ENCODE measurements around the gene USP31.
"Not testable (repeated sequence)": the region's sequence is repeated elsewhere in the genome, so short reads cannot be mapped to it uniquely, and the experiment has no call there.

USP31 gene

DNA sequence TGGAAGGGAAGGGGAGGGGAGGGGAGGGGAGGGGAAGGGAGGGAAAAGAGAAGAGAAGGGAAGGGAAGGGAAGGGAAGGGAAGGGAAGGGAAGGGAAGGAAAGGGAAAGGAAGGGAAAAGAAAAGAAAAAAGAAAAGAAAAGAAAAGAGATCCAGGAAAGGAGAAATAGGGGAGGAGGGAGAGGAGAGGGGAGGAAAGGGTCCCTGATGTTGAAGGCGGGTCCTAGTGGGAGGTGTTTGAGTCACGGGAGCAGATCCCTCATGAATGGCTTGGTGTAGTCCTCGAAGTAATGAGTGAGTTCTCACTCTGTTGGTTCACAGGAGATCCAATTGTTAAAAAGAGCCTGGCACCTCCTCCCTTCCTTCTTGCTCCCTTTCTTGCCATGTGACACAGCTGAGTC lies 6.9 kb upstream of the USP31 start:
- no peak for DNase-seq (ENCODE audit: low spot score)

DNA sequence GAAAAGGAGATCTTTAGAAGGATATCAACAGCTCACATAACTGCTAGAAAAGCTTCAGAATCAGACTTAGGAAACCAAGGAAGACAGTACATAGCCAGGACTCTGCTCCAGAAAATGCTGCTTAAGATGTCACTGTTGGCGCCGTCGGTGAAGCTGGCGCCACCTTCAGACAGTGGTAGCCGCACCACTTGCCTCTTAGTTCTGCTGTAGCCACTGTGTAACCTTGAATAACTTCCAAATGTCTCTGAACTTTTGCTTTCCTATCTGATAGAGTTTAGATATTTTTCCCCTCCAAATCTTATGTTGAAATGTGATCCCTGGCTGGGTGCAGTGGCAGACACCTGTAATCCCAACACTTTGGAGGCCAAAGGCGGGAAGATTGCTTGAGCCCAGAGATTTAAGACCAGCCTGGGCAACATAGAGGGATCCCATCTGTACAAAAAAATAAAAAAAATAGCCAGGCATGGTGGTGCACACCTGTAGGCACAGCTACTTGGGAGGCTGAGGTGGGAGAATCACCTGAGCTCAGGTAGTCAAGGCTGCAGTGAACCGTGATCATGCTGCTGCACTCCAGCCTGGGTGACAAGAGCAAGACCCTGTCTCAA lies 6.3 kb upstream of the USP31 start:
- no peak for DNase-seq (ENCODE audit: low spot score)

DNA sequence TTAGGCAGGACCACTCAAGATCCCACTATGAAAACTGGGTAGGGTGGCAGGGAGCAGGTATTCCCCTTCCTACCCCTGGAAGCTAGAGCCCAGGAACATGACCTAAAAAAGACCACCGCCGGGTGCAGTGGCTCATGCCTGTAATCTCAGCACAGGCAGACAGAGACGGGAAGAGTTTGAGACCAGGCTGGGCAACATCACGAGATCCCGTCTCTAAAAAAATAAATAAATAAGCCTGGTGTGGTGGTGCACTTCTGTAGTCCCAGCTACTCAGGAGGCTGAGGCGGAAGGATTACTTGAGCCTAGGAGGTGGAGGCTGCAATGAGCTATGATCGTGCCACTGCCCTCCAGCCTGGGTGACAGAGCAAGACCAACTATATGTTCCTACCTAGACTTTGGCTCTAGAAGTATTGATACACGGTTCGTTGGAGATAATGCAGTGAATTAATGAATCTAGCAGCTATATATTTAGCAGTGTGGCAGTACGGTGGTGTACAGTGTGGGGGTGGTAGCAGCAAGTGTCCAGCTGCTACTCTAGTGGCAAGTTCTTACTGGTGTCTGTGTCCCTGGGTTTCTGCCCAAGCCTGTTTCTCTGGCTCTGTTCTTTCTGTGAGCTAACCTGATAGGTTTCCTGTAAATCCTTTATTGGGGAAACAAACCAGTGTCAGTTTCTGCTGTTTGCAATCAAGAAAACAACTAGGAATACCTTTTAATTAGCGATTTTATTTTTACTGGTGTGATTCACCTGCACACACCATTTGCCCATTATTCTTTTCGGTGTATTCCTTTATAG lies 3.3 kb upstream of the USP31 start:
- DNase-seq (ENCODE audit: low spot score): no peak

DNA sequence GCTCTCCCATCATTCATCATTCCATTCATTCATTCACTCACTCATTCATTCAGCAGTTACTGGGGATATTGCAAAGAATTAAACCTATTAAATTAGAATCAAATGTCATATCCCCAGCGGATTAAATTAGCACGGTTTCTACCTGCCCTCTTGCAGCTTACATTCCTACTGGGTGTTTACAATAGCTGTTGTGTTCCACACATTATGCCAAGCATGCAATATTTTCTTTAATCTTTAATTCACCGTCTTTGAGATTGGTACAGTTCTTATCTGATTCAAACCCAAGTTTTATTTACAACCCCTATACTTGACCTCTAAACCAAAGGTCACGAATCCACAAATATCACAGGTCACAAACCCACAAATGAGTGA lies 727 bp upstream of the USP31 start:
- no peak for DNase-seq (ENCODE audit: low spot score)

DNA sequence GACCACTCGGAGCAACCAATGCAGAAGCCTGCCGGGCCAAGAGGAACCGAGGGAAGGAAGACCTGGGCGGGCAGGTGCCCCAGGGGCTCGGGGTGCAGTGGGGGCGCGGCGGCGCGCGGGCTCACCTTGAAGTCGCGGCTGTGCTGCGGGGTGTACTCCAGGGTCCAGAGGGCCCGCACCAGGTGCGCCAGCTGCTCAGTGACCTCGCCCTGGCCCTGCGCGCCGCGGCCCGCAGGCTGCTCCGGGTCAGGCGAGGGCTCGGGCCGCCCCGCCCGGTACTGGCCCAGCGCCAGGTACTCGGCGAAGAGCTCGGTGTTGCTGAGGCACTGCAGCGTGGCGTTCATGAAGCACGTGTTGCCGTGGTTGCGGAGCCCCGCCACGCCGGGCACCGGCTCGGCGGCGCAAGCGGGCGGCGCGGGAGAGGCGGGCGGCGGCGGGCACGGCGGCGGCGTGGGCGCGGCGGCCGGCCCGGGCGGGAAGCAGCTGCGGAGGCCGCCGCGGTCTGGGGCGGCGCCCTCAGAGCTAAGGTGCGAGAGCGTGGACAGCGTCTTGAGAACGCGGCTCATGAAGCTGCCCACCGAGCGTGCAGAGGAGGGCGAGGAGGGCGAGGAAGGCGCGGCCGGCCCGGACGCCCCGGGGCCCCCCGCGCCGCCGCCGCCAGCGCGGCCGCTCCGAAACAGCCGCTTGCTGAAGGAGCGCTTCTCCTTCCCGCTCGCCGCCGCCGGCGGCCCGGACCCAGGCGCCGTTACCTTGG lies 562 bp downstream of the USP31 start:
- DNase-seq (ENCODE audit: low spot score): peak; percentile 79

DNA sequence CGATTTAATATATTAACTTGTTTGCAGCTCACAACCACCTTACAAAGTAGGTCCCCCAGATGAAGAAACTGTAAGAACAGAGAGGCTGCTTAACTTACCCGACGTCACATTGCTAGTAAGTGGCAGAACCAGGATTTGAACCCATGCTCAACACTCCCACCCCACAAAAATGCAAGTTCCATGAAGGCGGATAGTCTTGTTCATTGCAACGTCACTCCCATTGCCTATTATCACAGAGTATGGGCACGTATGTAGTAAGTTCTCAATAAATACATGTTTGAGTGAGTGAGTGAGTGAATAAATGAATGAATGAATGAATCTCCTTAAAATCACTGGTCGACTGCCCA lies 1.1 kb downstream of the USP31 start:
- no peak for DNase-seq (ENCODE audit: low spot score)

DNA sequence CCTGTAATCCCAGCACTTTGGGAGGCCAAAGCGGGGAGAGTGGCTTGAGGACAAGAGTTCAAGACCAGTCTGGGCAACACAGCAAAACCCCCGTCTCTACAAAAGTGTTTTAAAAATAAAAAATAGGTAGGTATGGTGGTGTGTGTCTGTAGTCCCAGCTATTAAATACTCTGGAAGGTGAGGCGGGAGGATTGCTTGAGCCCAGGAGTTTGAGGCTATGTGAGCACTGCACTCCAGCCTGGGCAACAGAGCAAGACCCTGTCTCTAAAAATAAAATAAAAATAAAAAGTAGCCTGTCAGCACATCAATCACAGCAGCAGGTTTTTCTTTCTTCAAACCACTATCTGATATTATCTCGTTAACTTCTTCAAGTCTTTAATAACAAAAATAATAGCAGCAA lies 1.6 kb downstream of the USP31 start:
- DNase-seq (ENCODE audit: low spot score): no peak

DNA sequence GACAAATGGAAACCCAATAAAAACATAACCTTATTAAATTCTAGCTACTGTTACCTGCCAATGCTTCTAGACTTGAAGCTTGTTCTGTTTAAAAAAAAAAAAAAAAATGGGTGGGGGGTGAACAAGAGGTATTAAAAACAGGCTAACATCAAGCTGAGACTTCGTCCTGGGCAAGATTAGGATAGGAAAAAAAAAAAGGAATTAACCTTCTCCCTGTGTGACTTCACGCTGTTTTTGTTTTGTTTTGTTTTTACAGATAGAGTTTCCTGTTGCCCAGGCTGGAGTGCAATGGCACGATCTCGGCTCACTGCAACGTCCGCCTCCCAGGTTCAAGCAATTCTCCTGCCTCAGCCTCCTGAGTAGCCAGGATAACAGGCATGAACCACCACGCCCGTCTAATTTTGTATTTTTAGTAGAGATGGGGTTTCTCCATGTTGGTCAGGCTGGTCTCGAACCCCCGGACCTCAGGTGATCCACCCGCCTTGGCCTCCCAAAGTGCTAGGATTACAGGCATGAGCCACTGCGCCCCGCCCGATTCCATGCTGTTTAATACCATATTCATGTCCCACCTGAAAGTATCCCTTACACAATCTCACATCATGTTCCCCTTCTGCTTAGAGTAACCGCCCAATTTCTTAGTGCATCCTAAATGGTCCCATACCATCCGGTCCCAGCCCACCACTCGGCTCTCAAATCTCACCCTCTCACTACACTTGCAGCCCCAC lies 2.2 kb downstream of the USP31 start:
- no peak for DNase-seq (ENCODE audit: low spot score)

DNA sequence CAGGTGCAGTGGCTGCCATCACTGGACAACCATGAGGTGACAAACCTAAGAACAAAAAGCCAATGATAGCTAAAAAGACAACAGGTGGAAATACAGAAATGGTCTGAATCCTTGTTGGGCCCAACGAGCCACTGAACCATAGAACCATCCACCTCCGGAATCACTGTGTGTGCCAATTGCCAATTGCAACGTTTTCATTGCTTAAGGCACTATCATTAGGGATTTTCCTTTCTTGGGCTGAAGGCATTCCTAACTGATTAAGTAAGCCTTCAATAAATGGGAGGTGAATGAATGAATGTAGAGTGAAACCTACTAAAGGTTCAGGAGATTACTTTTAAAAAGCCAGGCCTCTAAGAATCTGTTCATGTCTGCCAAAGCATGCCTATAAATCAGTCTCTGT lies 3.6 kb downstream of the USP31 start:
- DNase-seq (ENCODE audit: low spot score): no peak

DNA sequence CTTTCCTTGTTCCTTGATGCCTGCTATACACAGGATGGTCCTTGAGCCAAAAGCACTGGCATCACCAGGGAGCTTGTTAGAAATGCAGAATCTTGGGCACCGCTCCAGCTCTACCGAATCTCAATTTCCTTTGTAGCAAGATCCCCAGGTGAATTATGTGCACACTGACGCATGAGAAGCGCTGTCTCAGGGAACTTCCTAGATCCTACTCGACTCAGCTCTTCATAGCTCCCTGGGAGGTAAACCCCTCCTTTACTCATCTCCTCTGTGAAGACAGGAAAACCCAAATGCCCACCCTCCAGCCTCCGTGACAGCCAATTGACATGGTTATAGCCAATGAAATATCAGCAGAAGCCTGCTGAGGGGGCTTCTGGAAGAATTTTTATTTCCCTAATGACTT lies 4.1 kb downstream of the USP31 start:
- no peak for DNase-seq (ENCODE audit: low spot score)

DNA sequence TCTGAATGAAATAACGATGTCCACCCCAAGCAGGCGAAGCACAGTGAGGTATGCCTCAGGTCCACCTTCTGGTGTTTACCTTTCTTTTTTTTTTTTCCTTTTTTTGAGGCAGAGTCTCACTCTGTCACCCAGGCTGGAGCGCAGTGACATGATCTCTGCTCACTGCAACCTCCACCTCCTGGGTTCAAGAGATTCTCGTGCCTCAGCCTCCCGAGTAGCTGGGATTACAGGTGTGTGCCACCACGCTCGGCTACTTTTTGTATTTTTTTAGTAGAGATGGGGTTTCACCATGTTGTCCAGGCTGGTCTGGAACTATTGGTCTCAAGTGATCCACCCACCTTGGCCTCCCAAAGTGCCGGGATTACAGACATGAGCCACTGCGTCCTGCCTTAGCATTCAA lies 4.9 kb downstream of the USP31 start:
- not testable (repeated sequence) for DNase-seq (ENCODE audit: low spot score)

DNA sequence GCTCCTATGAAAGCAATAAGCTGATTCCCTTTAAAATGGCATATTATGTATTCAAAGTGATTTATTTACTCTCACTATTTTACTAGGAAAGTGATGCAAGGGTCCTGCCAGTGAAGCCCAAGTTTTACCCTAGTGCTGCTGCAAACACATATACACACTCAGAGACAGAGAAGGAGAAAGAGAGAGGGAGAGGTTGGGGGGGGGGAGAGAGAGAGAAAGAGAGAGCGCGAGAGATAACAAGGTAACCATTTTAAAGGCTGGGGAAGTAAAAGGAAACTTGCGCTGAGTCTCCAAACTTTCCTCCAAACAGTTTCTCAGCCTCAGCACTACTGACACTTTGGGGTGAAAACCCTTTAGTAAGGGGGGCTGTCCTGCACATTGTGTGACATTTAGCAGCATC lies 5.9 kb downstream of the USP31 start:
- no peak for DNase-seq (ENCODE audit: low spot score)

DNA sequence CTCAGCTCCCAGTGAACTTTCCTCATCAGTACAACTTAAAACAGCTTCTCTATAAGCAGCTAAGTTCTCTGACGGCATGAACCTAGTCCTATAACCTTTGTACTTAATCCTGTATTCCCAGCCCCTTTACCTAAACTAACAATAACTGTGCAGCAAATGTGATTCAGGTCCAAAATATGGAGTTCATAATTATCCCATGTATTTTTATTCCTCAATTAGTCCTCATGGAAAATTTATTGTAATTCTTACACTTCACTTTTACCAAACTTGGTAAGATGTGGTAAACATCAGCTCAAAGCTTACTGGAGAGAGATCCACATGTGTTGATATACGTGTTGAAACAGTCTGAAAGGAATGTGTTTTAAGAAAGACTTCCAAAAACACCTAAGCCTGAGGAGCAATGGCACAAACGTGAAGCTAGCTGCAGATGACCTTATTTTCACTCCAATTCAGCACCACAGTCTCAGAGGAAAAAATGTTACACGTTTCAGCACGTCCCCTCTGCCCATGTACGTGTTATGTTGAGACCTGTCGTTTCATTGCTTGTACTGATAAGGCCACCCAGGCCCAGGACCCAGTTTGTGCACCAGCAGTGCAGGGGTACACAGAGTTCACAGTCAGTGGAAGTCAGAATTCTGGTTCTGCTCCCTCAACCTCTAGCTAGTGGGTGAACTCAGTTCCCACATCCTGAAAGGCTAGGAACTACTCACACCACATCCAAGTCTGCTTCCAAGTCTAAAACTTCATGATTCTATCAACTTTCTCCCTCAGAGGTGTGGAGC lies 7.1 kb downstream of the USP31 start:
- DNase-seq (ENCODE audit: low spot score): no peak

DNA sequence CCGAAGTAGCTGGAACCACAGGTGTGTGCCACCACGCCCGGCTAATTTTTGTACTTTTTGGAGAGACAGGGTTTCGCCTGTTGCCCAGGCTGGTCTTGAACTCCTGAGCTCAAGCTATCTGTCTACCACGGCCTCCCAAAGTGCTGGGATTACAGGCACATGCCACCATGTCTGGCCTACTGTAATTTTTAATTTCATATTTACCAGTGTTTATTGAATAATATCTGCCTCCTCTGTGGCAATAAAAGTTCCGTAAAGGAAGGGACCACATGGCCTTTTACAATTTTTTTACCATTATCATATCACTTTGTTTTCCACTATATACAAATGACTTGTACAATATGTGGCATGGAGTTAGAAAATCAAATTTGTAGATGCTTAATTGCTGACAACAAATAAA lies 7.8 kb downstream of the USP31 start:
- DNase-seq (ENCODE audit: low spot score): no peak

DNA sequence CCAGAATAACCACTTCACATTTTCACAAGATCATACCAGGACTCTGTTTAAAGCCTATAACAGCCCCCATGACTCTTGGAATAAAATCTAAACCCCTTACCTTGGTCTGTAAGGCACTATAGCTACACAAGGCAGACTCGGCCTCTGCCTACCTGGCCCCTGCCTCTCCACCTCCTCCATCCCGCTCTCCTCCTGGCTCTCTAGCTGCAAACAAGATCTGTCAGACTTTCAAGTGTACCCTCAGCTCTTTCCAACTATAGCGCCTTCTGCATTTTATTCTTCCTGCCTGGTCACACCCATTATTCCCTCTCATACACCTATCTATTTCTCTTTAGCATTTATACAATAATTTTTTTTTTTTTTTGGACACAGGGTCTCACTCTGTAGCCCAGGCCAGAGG lies 8.2 kb downstream of the USP31 start:
- DNase-seq (ENCODE audit: low spot score): no peak

DNA sequence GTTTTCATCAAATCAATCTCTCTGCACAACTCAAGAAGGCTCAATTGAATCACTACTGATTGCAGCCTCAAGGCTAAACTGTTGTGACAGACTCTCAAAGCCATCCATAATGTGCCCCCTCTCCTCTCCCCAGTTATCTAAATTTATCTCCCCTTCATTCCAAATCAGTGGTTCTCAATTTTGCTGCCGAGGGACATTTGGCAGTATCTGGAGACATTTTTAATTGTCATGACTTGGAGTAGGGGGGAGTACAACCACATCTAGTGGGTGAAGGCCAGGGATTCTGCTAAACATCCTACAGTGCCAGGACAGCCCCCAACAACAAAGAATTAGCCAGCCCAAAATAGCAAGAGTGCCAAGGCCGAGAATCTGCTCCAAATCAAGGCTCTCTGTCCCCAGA lies 9.1 kb downstream of the USP31 start:
- DNase-seq (ENCODE audit: low spot score): no peak

DNA sequence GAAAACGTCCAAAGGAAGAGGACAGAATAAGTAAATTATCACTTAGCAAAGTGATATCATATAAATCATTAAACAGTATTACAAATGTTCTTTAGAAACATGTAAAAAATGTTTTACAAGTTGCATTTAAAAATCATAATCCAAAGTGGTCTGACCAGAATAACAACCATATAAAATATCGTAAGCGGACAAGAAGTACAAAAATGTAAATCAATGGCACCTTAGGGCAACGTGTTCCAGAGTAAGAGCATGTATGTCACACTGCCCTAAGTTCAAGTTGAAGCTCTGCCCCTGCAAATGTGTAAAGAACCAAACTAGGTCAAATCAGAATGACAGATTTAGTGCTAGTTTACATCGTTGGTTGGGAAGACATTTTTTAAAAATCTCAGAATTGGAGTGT lies 11.4 kb downstream of the USP31 start:
- DNase-seq (ENCODE audit: low spot score): no peak

DNA sequence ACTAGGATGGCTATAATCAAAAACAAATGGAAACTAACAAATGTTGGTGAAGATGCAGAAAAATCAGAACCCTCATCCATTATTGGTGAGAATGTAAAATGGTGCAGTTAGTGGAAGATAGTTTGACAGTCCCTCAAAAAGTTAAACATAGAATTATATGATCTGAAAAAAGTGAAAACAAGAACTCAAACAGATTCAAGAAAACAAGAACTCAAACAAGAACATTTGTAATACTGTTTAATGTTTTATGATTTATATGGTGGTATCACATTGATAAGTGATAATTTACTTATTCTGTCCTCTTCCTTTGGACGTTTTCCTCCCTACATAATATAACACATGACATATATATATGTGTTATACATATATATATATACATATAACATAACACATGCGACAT lies 12.0 kb downstream of the USP31 start:
- DNase-seq (ENCODE audit: low spot score): no peak

DNA sequence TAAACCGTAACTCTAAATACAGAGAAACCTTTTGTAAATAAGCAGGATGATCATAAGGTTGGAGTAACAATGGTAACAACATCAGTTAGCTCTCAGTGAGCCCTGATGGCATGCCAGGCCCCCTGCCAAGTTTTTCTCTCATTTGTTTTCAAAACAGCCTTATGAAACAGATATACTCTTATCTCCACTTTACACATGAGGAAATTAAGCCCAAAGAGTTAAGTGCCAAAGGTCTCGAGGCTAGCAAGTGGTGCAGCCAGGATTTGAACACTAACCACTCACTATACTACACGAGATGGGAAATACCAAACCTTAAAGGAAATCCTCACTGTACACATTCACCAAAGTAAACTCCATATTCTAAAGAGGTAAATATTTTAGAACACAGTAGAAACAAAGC lies 15.0 kb downstream of the USP31 start:
- DNase-seq (ENCODE audit: low spot score): no peak

DNA sequence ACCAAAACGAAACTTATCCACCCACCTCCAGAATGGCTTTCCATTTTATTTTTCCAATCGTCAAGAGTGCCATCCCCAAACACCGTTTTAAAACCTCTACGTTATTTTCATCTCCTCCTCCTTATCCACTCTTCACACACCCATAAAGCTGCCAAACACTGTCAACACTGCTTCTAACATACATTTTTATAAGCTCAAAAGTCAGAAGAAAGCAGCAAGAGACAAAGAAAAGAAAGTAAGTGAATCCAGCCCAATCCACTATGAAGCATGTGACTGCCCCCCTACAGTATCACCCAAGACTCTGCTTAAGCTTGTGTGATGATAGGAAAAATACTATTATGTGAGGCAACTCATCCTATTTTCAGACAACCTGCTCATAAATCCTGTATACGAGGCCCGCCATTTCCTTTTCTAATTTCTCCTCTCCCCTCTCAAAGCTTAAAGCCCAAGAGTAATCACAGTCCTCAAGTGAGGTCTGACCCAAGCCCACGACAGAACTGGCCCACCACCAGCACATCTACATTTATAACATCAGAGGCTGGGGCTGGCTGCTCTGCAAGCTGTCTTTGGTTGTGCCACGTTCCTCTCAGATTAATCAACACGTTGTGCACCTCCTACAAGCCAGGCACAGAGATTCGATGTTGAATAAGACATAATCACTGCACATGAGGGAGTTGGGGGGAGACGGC lies 16.3 kb downstream of the USP31 start:
- DNase-seq (ENCODE audit: low spot score): no peak

DNA sequence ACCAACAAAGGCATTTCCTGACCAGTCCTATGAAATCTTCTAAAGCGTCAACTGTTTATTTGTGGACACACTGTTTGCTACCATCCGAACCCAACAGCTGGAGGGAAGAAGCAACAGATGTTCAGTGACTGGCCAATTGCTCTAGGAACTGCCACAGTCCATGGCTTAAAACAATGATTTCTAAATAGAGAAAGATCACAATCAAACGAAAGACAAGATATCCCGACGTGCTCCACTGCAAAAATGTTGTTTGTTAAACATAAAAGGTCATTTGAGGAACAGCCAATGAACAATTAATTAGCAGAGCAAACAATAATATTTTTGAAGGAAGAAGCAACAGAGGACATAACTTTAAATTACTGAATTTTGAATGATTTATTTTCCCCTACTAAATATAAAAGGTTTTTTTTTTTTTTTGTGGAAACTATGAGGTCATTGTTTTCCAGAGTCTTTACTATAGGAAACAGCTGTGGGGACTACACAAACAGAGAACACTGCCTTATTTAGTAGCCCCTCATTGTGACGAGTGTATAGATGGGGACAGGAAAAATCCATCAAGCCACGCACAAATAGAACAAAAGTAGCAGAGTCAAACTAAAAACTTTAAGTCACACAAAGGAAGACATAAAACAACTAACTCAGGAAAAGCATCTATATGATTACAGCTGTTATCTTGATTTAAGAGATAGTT lies 17.2 kb downstream of the USP31 start:
- no peak for DNase-seq (ENCODE audit: low spot score)
